ENCODE measurements around the gene RORB. TPM values are rescaled to one million over a fixed set of nuclear protein-coding genes. Genes with fewer than 3 reads are reported as not detected.

Gene RORB
- polyA plus RNA-seq, 3 donors, result not detected

- no peaks in the 10 kb centered on the region for H3K4me1 ChIP-seq (ENCODE audit: control insufficient read depth in 1 of 2, insufficient read depth in 2 of 2, low read length in 2 of 2)
- H3K27ac Mint-ChIP-seq, result no peak overlapping the region
- H3K36me3 Mint-ChIP-seq, result no peaks in the 10 kb centered on the region
- no peak overlapping the region for H3K4me3 Mint-ChIP-seq
- peaks cover 0 to 2% (median 0%) of the 10 kb centered on the region in 7 donors for H3K9me3 Mint-ChIP-seq
- TF ChIP-seq, protein P1, sequence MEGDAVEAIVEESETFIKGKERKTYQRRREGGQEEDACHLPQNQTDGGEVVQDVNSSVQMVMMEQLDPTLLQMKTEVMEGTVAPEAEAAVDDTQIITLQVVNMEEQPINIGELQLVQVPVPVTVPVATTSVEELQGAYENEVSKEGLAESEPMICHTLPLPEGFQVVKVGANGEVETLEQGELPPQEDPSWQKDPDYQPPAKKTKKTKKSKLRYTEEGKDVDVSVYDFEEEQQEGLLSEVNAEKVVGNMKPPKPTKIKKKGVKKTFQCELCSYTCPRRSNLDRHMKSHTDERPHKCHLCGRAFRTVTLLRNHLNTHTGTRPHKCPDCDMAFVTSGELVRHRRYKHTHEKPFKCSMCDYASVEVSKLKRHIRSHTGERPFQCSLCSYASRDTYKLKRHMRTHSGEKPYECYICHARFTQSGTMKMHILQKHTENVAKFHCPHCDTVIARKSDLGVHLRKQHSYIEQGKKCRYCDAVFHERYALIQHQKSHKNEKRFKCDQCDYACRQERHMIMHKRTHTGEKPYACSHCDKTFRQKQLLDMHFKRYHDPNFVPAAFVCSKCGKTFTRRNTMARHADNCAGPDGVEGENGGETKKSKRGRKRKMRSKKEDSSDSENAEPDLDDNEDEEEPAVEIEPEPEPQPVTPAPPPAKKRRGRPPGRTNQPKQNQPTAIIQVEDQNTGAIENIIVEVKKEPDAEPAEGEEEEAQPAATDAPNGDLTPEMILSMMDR (IDR thresholded peaks at IDR 0.05), result no peak
- no peaks in the 10 kb centered on the region for H4K20me1 ChIP-seq (ENCODE audit: insufficient read depth, low read length)
- no peaks in the 10 kb centered on the region for H3K79me2 ChIP-seq (ENCODE audit: insufficient read depth, low read length)
- H3K27me3 Mint-ChIP-seq (ENCODE audit: low read depth in 3 of 3), result peaks cover 0 to 19% (median 6%) of the 10 kb centered on the region in 3 donors
- no peaks in the 10 kb centered on the region for H3K27me3 ChIP-seq (ENCODE audit: control insufficient read depth in 2 of 2, insufficient read depth in 2 of 2, low read length in 2 of 2)
- no peaks in the 10 kb centered on the region for H3K4me1 Mint-ChIP-seq
- H3K36me3 ChIP-seq (replicated peaks in 1 of 2; ENCODE audit: control insufficient read depth in 1 of 2, insufficient read depth in 2 of 2, low read length in 2 of 2), result no peaks in the 10 kb centered on the region
- no peak overlapping the region for H3K27ac ChIP-seq (ENCODE audit: low read depth in 1 of 2, low read length in 2 of 2)
- WGBS (ENCODE audit: insufficient coverage), result 0% methylated on average over 1 of the region's 3 CpGs
- no peak overlapping the region for H3K9ac ChIP-seq (ENCODE audit: insufficient read depth, low read length, poor library complexity, severe bottlenecking)
- no peak for DNase-seq
- no peaks in the 10 kb centered on the region for H3K9me3 ChIP-seq (replicated peaks in 1 of 2; ENCODE audit: control insufficient read depth in 1 of 2, insufficient read depth in 1 of 2, low read length in 2 of 2)
- intact Hi-C loops (cut with micrococcal nuclease), result no loop called here
- no peak overlapping the region for H3K4me2 ChIP-seq (replicated peaks; ENCODE audit: extremely low read depth, low read length, poor library complexity, severe bottlenecking)
- no peak overlapping the region for H2AFZ ChIP-seq (ENCODE audit: insufficient read depth, low read depth, low read length, poor library complexity, severe bottlenecking)
- H3K4me3 ChIP-seq (replicated peaks in 1 of 3; ENCODE audit: low read depth in 2 of 3, low read length in 3 of 3), result no peak overlapping the region
Observed at GRCh38 chr9:74543145-74543544, 46.0 kb downstream of the RORB start.

- H3K4me2 ChIP-seq (replicated peaks; ENCODE audit: extremely low read depth, low read length, poor library complexity, severe bottlenecking), result no peak overlapping the region
- no peaks in the 10 kb centered on the region for H3K4me1 ChIP-seq (ENCODE audit: control insufficient read depth in 1 of 2, insufficient read depth in 2 of 2, low read length in 2 of 2)
- H3K4me3 Mint-ChIP-seq, result no peak overlapping the region
- H3K4me3 ChIP-seq (replicated peaks in 1 of 3; ENCODE audit: low read depth in 2 of 3, low read length in 3 of 3), result no peak overlapping the region
- H3K4me1 Mint-ChIP-seq, result no peaks in the 10 kb centered on the region
- H3K27me3 ChIP-seq (ENCODE audit: control insufficient read depth in 2 of 2, insufficient read depth in 2 of 2, low read length in 2 of 2), result peaks cover 0 to 6% of the 10 kb centered on the region in 2 donors
- no peaks in the 10 kb centered on the region for H4K20me1 ChIP-seq (ENCODE audit: insufficient read depth, low read length)
- WGBS (ENCODE audit: insufficient coverage), result no CpG with 5 or more reads among the region's 5 CpGs
- intact Hi-C loops (cut with micrococcal nuclease), result no loop called here
- H3K9ac ChIP-seq (ENCODE audit: insufficient read depth, low read length, poor library complexity, severe bottlenecking), result no peak overlapping the region
- H3K79me2 ChIP-seq (ENCODE audit: insufficient read depth, low read length), result no peaks in the 10 kb centered on the region
- no peak overlapping the region for H2AFZ ChIP-seq (ENCODE audit: insufficient read depth, low read depth, low read length, poor library complexity, severe bottlenecking)
- H3K9me3 ChIP-seq (replicated peaks in 1 of 2; ENCODE audit: control insufficient read depth in 1 of 2, insufficient read depth in 1 of 2, low read length in 2 of 2), result no peaks in the 10 kb centered on the region
- H3K27me3 Mint-ChIP-seq (ENCODE audit: low read depth in 3 of 3), result peaks cover 6 to 12% (median 9%) of the 10 kb centered on the region in 3 donors
- H3K27ac Mint-ChIP-seq, result no peak overlapping the region
- no peaks in the 10 kb centered on the region for H3K36me3 Mint-ChIP-seq
- no peaks in the 10 kb centered on the region for H3K36me3 ChIP-seq (replicated peaks in 1 of 2; ENCODE audit: control insufficient read depth in 1 of 2, insufficient read depth in 2 of 2, low read length in 2 of 2)
- peaks cover 0 to 5% (median 0%) of the 10 kb centered on the region in 7 donors for H3K9me3 Mint-ChIP-seq
- H3K27ac ChIP-seq (ENCODE audit: low read depth in 1 of 2, low read length in 2 of 2), result no peak overlapping the region
- TF ChIP-seq, protein P1 (IDR thresholded peaks at IDR 0.05), result no peak
- no peak for DNase-seq
Observed at GRCh38 chr9:74551266-74551665, 54.1 kb downstream of the RORB start.
